DOHH2 (cell line): Measurements from ENCODE around the gene HOXA10.

ENCODE experiments used
- H3F3A ChIP-seq: fragments of 200-600 bp; sonication (generic), shearing (Covaris generic); 2 replicates; pipeline ENCODE4 v1.6.0; 2016; ENCODE audit warnings: antibody characterized with exemption, mild to moderate bottlenecking; ENCODE audit not compliant: control insufficient read depth, insufficient read depth
- H3K27ac ChIP-seq: fragments of 200-600 bp; sonication (generic); 2 replicates; pipeline ENCODE4 v1.5.1; 2014; ENCODE audit warnings: low read depth, mild to moderate bottlenecking, low read length, moderate library complexity
- H3K27me3 ChIP-seq: fragments of 200-600 bp; sonication (generic); 2 replicates; pipeline ENCODE4 v1.6.1; 2014; ENCODE audit warnings: mild to moderate bottlenecking, low read length, mixed read lengths; ENCODE audit not compliant: control insufficient read depth
- H3K36me3 ChIP-seq: fragments of 200-600 bp; sonication (generic); 2 replicates; pipeline ENCODE4 v1.6.1; 2014; ENCODE audit warnings: mild to moderate bottlenecking, low read length, moderate library complexity, mixed read lengths; ENCODE audit not compliant: control insufficient read depth
- H3K4me1 ChIP-seq: fragments of 200-600 bp; sonication (generic); 2 replicates; pipeline ENCODE4 v1.6.1; 2014; ENCODE audit warnings: mild to moderate bottlenecking, low read length, mixed read lengths; ENCODE audit not compliant: control insufficient read depth
- H3K4me2 ChIP-seq: fragments of 200-600 bp; sonication (generic); 2 replicates; pipeline ENCODE4 v1.6.0; 2014; ENCODE audit warnings: mild to moderate bottlenecking, low read length, moderate library complexity
- H3K4me3 ChIP-seq: fragments of 200-600 bp; sonication (generic); 2 replicates; pipeline ENCODE4 v1.5.1; 2014; ENCODE audit warnings: mild to moderate bottlenecking, low read length, mixed read lengths
- H3K79me2 ChIP-seq: fragments of 200-600 bp; sonication (generic); 2 replicates; pipeline ENCODE4 v1.6.1; 2014; ENCODE audit warnings: mild to moderate bottlenecking, low read length, mixed read lengths; ENCODE audit not compliant: control insufficient read depth
- H3K9me2 ChIP-seq: fragments of 200-600 bp; sonication (generic); replicated peaks from 2 replicates; pipeline ENCODE4 v1.6.1; 2014; ENCODE audit warnings: mild to moderate bottlenecking, low read length, mixed read lengths; ENCODE audit not compliant: control insufficient read depth
- H3K9me3 ChIP-seq: fragments of 200-600 bp; sonication (generic); 2 replicates; pipeline ENCODE4 v1.6.1; 2014; ENCODE audit warnings: antibody characterized with exemption, low read length, mixed read lengths; ENCODE audit not compliant: control insufficient read depth, insufficient read depth
- H4K20me1 ChIP-seq: fragments of 200-600 bp; sonication (generic); 2 replicates; pipeline ENCODE4 v1.6.0; 2014; ENCODE audit warnings: low read depth, mild to moderate bottlenecking, antibody characterized with exemption, low read length, moderate library complexity; ENCODE audit not compliant: control insufficient read depth, insufficient read depth
- CTCF ChIP-seq: fragments of 200-600 bp; sonication (generic); IDR thresholded peaks from one replicate; pipeline ENCODE4 v1.5.1; 2014; ENCODE audit warnings: antibody characterized with exemption, mild to moderate bottlenecking, low read depth, low read length; ENCODE audit not compliant: poor library complexity, severe bottlenecking
- EZH2phosphoT487 ChIP-seq: fragments of 200-600 bp; sonication (generic); IDR thresholded peaks from 2 replicates; pipeline ENCODE4 v1.6.1; 2017; ENCODE audit warnings: borderline replicate concordance, mild to moderate bottlenecking, antibody characterized with exemption, low read length, moderate library complexity, mixed read lengths

Gene HOXA10

GRCh38 chr7:27134392-27134791, 39.7 kb downstream of the HOXA10 start:
- Histone ChIP-seq H3F3A (no peaks in the 10 kb centered on the region), H3K4me3 (no peak overlapping the region), H3K27ac (no peak overlapping the region), H3K4me1 (no peaks in the 10 kb centered on the region), H3K9me3 (no peaks in the 10 kb centered on the region), H3K36me3 (no peaks in the 10 kb centered on the region), H4K20me1 (no peaks in the 10 kb centered on the region), H3K9me2 (no peaks in the 10 kb centered on the region), H3K4me2 (no peak overlapping the region), H3K27me3 (peaks cover 56% of the 10 kb centered on the region), H3K79me2 (no peaks in the 10 kb centered on the region)
- TF ChIP-seq CTCF (no peak), EZH2phosphoT487 (no peak)

GRCh38 chr7:27133409-27134231, 40.5 kb downstream of the HOXA10 start:
- Histone ChIP-seq H3F3A (no peaks in the 10 kb centered on the region), H4K20me1 (no peaks in the 10 kb centered on the region)

GRCh38 chr7:27132978-27133377, 41.1 kb downstream of the HOXA10 start:
- Histone ChIP-seq H3K9me2 (no peaks in the 10 kb centered on the region), H3K36me3 (no peaks in the 10 kb centered on the region), H3K27ac (no peak overlapping the region), H3F3A (no peaks in the 10 kb centered on the region), H3K4me3 (no peak overlapping the region), H4K20me1 (no peaks in the 10 kb centered on the region), H3K27me3 (peaks cover 53% of the 10 kb centered on the region), H3K4me2 (no peak overlapping the region), H3K79me2 (no peaks in the 10 kb centered on the region), H3K9me3 (no peaks in the 10 kb centered on the region), H3K4me1 (no peaks in the 10 kb centered on the region)
- TF ChIP-seq CTCF (no peak), EZH2phosphoT487 (no peak)

More at GRCh38 chr7:27133409-27134231, 40.5 kb downstream of the HOXA10 start:
- H3K4me1 ChIP-seq = no peaks in the 10 kb centered on the region
- no peak overlapping the region for H3K4me3 ChIP-seq
- H3K27ac ChIP-seq = no peak overlapping the region
- H3K4me2 ChIP-seq = no peak overlapping the region
- no peaks in the 10 kb centered on the region for H3K9me3 ChIP-seq
- H3K79me2 ChIP-seq = no peaks in the 10 kb centered on the region
- H3K9me2 ChIP-seq = no peaks in the 10 kb centered on the region
- TF ChIP-seq CTCF (no peak), EZH2phosphoT487 (no peak)
- no peaks in the 10 kb centered on the region for H3K36me3 ChIP-seq
- H3K27me3 ChIP-seq = peaks cover 56% of the 10 kb centered on the region
